SH-SY5Y (cell line): ENCODE results near the gene TARBP2.

ENCODE experiments used
- GATA2 ChIP-seq: IDR thresholded peaks from 2 replicates; pipeline ENCODE4 v1.6.1; 2011; ENCODE audit warnings: mild to moderate bottlenecking, low read depth, low read length
- GATA3 ChIP-seq: IDR thresholded peaks from 2 replicates; pipeline ENCODE4 v1.6.1; 2011; ENCODE audit warnings: low read depth, mild to moderate bottlenecking, low read length, moderate library complexity

The TARBP2 gene

DNA sequence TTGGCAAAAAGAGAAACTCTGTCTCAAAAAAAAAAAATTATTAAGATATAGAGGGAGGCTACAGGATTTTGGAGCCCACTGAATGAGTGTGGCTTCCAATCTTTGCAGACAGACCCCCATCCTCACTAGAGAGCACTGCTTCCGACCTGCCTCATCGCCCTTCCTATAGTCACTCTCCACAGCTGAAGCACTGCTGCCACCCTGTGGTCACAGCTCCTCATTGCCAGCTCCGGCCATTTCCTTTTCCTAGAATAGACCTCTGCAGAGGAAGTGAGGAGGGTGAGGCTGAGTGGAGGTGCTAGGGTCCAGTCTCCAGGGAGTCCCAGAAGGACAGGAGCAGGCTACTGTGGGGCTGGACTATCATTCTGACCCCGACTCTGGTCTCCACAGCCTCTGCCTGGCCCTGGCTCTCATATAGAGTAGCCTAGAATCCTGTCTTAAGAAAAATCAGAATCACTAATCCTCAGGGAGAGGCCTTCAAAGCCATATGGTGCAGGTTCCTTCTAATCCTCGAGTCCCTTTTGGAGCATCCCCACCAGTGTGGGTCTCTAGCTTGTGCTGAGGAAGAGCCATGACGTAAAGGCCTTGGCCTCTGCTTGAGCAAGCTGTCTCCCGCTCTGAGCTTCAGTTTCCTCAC, 7.6 kb downstream of the TARBP2 start:
- TF ChIP-seq GATA2 (no peak), GATA3 (no peak)

DNA sequence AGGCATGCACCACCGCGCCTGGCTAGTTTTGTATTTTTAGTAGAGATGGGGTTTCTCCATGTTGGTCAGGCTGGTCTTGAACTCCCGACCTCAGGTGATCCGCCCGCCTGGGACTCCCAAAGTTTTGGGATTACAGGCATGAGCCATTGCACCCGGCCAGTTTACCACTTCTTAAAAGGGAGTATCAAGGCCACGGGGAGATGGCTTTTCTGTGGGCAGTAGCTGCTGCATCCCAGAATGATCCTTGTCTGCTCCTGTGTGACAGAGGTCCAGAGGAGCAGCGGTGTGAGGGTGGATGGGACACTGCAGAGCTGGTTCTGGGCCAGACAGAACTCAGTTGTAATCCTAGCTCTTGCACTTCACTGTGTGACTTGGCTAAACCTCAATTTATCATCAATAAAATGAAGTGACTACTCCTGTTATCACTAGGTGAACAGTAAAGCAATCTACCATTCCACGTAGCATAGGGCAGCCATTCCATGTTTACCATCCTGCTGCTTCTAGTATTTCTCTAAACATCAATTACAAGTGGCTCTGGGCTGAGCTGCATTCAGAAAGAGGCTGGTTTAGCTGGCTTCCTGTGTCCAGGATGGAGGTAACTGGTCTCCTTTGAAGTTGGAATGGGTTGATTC, 9.2 kb downstream of the TARBP2 start:
- TF ChIP-seq GATA3: no peak
- TF ChIP-seq GATA2: no peak

DNA sequence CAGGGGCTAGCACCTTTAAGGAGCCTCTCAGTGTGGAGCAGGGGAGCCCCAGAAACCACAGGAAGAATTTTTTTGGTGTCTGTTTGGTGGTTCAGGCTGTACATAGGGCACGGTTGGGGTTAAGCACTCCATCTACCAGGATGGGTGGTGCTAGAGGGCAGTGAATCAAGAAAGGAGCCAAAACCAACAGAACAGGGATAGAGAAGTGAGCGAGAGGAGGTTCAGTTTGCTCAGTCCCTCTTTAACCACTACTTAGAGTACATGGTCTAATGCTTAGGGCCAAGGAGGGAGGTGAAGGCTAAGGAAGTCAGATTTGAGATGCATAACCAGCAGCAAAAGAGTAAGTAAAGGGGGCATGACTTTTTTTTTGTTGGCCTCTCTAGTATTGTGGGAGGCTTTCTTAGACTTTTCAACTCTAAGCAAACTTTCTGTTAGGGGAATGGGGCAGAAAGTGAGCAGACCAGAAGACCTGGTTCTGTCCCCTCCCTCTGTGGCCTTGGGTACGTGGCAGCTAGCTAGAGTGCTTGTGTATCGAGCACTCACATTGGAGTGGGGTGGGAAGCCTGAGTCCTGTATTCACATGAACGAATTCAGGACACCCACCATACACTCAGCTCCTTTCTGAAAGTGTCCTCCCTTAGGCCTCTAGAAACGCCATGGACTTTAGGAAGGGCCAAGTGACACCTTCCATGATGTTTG, 12.8 kb downstream of the TARBP2 start:
- TF ChIP-seq GATA2: no peak
- TF ChIP-seq GATA3: no peak

- no peak for TF ChIP-seq GATA3
- no peak for TF ChIP-seq GATA2
Observed at GRCh38 chr12:53514628-53515290, 13.7 kb downstream of the TARBP2 start.

- TF ChIP-seq GATA2 (no peak), GATA3 (no peak)
Observed at GRCh38 chr12:53515291-53515680, 14.2 kb downstream of the TARBP2 start.

- no peak for TF ChIP-seq GATA2
Observed at GRCh38 chr12:53516758-53517455, 15.8 kb downstream of the TARBP2 start.

GRCh38 chr12:53518381-53518780, 17.3 kb downstream of the TARBP2 start:
- TF ChIP-seq GATA2 (no peak), GATA3 (no peak)

GRCh38 chr12:53523131-53523530, 22.0 kb downstream of the TARBP2 start:
- no peak for TF ChIP-seq GATA2
- no peak for TF ChIP-seq GATA3

DNA sequence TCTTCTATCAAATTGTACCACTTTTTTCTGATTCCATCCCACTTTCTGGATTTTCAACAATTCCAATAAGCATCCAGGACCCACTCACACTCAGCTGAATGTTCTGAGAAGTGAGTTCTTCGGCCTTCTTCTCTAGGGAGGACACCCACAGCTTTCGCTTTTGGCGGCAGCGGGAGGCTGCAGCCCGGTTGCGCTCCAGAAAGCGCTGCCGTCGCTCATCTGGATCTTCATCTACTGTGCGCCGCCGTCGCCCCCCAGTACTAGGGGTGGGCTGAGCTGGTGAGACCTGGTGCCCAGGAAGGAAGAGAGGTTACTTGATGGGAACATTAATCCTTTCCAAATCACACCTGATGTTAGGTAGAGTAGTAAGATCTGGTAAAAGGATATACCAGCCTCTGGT, 23.4 kb downstream of the TARBP2 start:
- no peak for TF ChIP-seq GATA2
- no peak for TF ChIP-seq GATA3

DNA sequence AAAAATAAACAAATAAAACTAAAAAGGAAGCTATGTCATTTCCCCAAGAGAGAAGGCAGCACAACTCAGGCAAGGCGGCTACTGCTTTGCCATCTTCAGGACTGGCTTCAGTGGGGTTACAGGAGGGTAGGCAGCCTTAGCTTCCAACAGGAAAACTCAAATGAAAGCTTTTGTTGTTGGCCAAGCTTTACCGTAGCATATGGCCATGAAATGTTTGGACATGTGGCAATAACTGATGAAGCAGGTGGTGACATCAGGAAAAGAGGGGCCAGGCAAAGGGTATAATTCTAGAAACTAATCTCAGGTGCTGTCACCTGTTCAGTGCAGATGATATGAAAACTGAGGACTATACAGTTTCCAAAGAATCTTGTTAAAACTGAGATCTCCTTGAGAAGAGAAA, 29.0 kb downstream of the TARBP2 start:
- TF ChIP-seq GATA3 (no peak), GATA2 (no peak)

- TF ChIP-seq GATA3: no peak
Observed at GRCh38 chr12:53530920-53531319, 29.8 kb downstream of the TARBP2 start.

- TF ChIP-seq GATA3: no peak
- TF ChIP-seq GATA2: no peak
Observed at GRCh38 chr12:53532021-53532420, 30.9 kb downstream of the TARBP2 start.

- no peak for TF ChIP-seq GATA2
- no peak for TF ChIP-seq GATA3
Observed at GRCh38 chr12:53532524-53533445, 31.7 kb downstream of the TARBP2 start.

DNA sequence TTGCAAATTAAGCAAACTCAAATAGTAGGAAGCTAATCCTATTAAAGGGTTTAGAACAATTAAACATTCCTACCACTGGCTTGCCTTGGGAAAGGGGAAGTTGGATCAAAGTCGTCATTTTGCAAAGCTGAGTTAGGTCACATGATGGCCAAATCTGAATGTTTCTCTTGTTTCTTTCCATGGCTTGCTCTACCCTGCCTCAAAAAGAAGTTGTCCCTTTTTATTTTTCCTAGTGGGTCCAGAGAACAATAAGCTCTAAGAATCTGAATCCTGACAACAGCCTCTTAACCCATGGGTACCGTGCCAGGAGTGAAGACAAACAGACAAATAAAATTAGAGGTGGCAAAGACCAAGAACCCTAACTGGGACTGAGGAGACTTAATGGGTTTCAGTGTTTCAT, 32.4 kb downstream of the TARBP2 start:
- TF ChIP-seq GATA3: no peak
- TF ChIP-seq GATA2: no peak
